ENCODE data around the gene SYNJ2.

The SYNJ2 gene

DNA sequence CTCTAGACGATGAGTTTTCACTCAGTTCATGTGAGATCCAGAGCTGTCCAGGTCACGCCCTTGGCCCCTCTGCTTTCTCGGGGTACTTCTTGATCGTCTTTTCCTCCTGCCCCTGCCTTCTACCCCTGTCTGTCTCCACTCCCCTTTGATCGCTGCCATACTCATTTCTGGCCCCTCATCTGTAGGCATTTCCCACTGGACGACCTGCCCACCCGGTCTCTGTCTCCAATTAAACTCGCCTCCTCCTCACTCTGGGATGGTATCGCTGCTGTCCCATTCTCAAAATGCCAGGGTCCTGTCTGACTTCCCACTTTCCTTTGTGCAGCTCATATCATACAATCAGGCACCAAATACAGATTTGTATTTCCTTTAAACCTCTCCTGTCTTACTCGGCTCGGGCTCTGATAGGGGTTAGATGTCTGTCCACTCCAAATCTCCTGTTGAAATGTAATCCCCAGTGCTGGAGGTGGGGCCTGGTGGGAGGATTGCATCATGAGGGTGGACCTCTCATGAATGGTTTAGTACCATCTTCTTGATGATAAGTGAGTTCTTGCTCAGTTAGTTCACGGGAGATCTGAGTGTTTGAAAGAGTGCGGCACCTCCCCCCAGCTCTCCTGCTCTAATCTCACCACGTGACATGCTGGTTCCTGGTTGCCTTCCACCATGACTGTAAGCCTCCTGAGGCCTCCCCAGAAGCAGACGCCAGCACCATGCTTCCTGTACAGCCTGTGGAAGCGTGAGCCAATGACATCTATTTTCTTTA lies 3.5 kb upstream of the SYNJ2 start:
- no peak for DNase-seq (ENCODE audit: low spot score)

- no peak for DNase-seq (ENCODE audit: low spot score)
Observed at GRCh38 chr6:157980288-157981131, 1.2 kb upstream of the SYNJ2 start.

GRCh38 chr6:157981132-157981394 lies 600 bp upstream of the SYNJ2 start:
- no peak for DNase-seq (ENCODE audit: low spot score)

GRCh38 chr6:157982102-157982562 lies 469 bp downstream of the SYNJ2 start:
- peak; percentile 47 for DNase-seq (ENCODE audit: low spot score)

GRCh38 chr6:157982563-157983405 lies 1.1 kb downstream of the SYNJ2 start:
- DNase-seq (ENCODE audit: low spot score) = peak; percentile 34

GRCh38 chr6:157983406-157984119 lies 1.9 kb downstream of the SYNJ2 start:
- no peak for DNase-seq (ENCODE audit: low spot score)

DNA sequence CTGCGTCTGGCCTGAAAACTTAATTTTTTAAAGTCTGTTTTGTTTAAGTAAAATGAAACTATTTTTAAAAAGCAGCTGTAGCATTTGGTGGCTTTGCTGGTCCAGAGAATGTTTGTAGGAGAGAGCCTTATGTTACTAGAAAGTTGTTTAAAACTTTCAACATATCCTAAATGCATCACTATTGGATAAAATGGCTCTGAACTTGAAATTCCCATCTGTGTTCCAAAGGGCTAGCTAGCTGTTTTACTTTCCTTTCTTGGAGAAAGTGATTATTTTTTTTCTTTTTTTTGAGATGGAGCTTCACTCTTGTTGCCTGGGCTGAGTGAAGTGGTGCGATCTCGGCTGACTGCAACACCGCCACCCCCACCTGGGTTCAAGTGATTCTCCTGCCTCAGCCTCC lies 2.5 kb downstream of the SYNJ2 start:
- no peak for DNase-seq (ENCODE audit: low spot score)

DNA sequence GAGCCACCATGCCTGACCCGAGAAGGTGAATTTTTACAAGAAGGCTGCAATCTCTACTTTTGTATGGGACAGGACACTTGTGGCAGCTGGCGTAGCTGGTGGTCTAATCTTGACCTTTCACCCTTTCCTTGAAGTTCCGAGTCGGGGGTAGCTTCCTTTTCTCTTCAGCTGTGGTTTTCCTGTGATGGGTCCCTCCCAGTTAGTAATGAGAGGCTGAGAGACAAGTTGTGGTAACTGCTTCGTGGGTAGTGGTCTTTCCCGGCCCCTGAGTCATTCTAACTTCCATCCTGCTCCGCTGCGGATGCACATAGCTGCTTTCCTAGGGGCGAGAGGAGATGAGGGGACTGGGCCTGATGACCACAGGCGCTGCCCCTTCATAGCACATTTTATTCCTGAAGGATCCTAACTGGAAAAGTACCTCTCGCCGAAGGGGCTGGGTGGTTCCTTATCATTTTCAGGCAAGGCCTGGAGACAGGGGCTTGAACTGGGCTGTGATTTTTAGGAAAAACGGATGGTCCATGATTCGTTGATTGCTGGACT lies 3.1 kb downstream of the SYNJ2 start:
- DNase-seq (ENCODE audit: low spot score) = no peak

DNA sequence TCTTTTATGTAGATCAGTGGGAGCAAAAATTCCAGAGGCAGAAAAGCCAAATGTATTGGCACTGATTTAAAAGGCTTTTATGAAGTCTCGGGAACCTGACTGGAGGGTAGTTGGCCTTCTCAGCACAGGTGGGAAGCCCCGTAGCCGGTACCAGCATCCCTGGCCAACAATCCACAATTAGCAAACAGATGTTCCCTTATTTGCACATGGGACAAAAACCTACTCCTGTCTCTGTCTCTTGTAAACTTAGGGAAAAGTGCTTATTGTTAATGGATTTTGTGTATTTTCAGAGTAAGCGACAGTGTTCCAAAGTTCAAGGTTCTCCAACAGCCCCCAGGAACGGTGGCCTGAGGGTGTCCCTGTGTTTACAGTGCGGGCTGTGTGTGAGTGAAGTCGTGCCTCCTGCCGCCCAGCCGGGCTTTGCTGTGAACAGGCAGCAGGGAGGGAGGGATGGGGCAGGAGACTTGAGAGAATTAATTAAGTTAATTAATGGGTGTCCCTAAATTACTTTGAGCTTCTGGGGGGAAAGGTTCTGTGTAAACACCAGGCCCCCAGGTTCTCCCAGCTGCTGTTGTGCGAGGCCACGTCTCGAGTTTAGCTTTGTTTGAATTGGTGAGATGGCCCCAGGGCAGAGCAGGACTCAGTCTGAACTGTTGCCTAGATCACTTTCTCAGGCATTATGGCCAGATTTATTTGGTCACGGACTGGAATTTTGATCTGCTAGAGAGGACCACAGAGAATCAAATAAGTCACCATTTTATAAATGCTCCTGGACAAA lies 3.9 kb downstream of the SYNJ2 start:
- no peak for DNase-seq (ENCODE audit: low spot score)

- DNase-seq (ENCODE audit: low spot score) = no peak
Observed at GRCh38 chr6:157987788-157988699, 6.4 kb downstream of the SYNJ2 start.

- DNase-seq (ENCODE audit: low spot score) = no peak
Observed at GRCh38 chr6:157988700-157989063, 7.0 kb downstream of the SYNJ2 start.

DNA sequence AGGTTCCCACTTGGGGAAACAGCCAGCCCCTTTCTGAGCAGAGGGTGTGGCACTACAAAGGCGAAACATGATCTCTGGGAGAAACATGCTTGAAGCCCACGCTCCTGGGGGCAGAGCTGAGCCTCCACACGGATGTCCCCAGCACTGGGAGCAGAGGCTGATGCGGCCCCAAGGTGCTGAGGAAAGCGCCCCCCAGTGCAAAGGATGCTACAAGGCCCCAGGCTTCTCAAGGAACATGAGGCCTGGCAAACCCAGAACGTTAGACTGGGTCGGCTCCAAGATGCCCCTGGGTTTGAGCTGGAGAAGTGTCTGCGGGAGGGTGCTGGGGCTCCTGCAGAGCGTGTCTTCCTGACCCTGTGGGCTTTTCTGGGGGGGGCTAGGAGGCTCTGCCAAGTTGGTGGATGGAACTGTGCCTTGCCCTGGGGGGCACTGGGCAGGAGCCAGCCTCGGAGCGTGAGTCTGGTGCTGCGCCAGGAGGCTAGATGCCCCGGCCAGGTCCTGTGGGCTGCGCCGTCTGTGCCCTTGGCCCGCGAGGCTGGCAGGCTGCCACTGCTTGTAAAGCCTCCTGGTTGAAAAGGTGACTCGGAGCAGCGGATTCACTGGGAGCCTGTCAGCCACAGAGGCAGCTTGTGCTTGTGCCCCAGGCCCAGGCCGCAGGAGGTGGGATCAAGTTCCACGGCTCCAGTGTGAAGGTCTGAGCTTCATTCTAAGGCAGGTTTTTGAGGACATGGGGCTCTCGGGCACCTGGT lies 8.1 kb downstream of the SYNJ2 start:
- peak; percentile 86 for DNase-seq (ENCODE audit: low spot score)

- DNase-seq (ENCODE audit: low spot score) = no peak
Observed at GRCh38 chr6:157990321-157991066, 8.8 kb downstream of the SYNJ2 start.

GRCh38 chr6:157991067-157991432 lies 9.4 kb downstream of the SYNJ2 start:
- DNase-seq (ENCODE audit: low spot score) = no peak

DNA sequence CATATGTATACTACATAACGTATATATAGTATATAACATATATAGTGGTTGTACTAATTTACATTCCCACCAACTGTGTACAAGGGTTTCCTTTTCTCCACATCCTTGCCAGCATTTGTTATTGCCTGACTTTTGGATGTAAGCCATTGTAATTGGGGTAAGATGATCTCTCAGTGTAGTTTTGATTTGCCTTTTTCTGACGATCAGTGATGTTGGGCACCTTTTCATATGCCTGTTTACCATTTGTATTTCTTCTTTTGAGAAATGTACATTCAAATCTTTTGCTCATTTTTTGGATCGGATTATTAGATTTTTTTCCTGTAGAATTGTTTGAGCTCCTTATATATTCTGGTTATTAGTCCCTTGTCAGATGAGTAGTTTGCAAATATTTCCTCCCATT lies 11.4 kb downstream of the SYNJ2 start:
- DNase-seq (ENCODE audit: low spot score) = no peak

GRCh38 chr6:157994125-157994795 lies 12.6 kb downstream of the SYNJ2 start:
- no peak for DNase-seq (ENCODE audit: low spot score)

DNA sequence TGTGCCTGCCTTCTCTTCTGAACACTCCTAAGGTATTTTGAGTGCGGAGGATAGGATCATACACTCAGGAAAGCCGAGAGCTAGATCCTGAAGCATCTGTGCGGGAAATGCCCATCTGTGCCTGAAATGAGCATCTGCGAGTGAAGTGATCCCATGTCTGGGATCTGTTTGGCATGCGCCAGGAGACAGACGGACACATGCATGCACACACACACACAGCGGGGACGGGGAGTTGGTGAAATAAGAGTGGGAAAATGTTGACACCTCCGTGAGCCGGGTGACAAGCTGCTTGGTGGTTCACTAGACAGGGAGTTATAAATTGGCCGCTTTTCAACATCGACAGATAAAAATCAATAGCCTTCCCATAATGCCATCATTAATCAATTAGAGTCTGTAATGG lies 13.8 kb downstream of the SYNJ2 start:
- no peak for DNase-seq (ENCODE audit: low spot score)

GRCh38 chr6:157996201-157996712 lies 14.6 kb downstream of the SYNJ2 start:
- no peak for DNase-seq (ENCODE audit: low spot score)
